Lung (tissue), 12 donors: ENCODE measurements around the gene WFDC2. TPM values are rescaled to one million over a fixed set of nuclear protein-coding genes. Genes with fewer than 3 reads are reported as not detected.
A peak's percentile ranks its signal among the peaks of the same experiment; 100 is the strongest.

Experiments used
- ATAC-seq: fragments of 200-7000 bp; cut with Tn5 transposase; one replicate; pipeline ENCODE4 v1.9.1; 2020; ENCODE audit warnings: moderate number of reproducible peaks; ENCODE audit not compliant: insufficient read depth, low FRiP score
- DNase-seq, 3 donors: peaks; one replicate each; pipeline ENCODE4 v3.0.0-alpha.2; 2013 to 2017
- H3K27ac ChIP-seq, 2 donors: one replicate each; pipeline ENCODE4 v1.5.1; 2013; ENCODE audit warnings: mild to moderate bottlenecking in 2 of 2, moderate library complexity in 2 of 2, control low read depth in 1 of 2, inconsistent platforms in 1 of 2, low read depth in 1 of 2, low read length in 1 of 2
- H3K27me3 ChIP-seq, 3 donors: one replicate each; pipeline ENCODE4 v1.5.1; 2013; ENCODE audit warnings: low read length in 2 of 3; ENCODE audit not compliant: control insufficient read depth in 3 of 3, insufficient read depth in 3 of 3
- H3K36me3 ChIP-seq, 4 donors: one replicate each; pipeline ENCODE4 v1.5.1; 2013; ENCODE audit warnings: low read length in 4 of 4, mild to moderate bottlenecking in 1 of 4, moderate library complexity in 1 of 4; ENCODE audit not compliant: control insufficient read depth in 4 of 4, insufficient read depth in 4 of 4
- H3K4me1 ChIP-seq, 5 donors: one replicate each; pipeline ENCODE4 v1.5.1; 2013; ENCODE audit warnings: low read length in 5 of 5, mild to moderate bottlenecking in 2 of 5, moderate library complexity in 1 of 5; ENCODE audit not compliant: control insufficient read depth in 5 of 5, insufficient read depth in 5 of 5
- H3K4me3 ChIP-seq: one replicate; pipeline ENCODE4 v1.5.1; 2013; ENCODE audit warnings: mild to moderate bottlenecking, control low read depth, moderate library complexity
- H3K9ac ChIP-seq, 2 donors: one replicate each; pipeline ENCODE4 v1.5.1; 2013; ENCODE audit warnings: low read length in 2 of 2, control low read depth in 1 of 2; ENCODE audit not compliant: insufficient read depth in 1 of 2
- H3K9me3 ChIP-seq, 4 donors: one replicate each; pipeline ENCODE4 v1.5.1; 2013; ENCODE audit warnings: low read length in 3 of 4, mild to moderate bottlenecking in 1 of 4, moderate library complexity in 1 of 4; ENCODE audit not compliant: control insufficient read depth in 4 of 4, insufficient read depth in 3 of 4
- WGBS, 2 donors: extraction: QIAGEN DNeasy Blood & Tissue Kit; methylation state at CpG; one replicate each; pipeline ENCODE4 v1.1.7; 2013; 5-methylcytosine and 5-hydroxymethylcytosine counted together
- polyA plus RNA-seq, 2 donors: library from polyadenylated mRNA; stranded (reverse); fragments of 200-250 nt; gene quantifications; one replicate each; pipeline ENCODE4 v1.2.1, GENCODE V29; 2013
- total RNA-seq, 2 donors: library from RNA; depleted of rRNA in 1 of 2; stranded (reverse); fragments of >200 nt in 1 of 2; gene quantifications; one replicate each; pipeline ENCODE4 v1.2.1, GENCODE V29; 2014 to 2021
- TF ChIP-seq, protein P1 (sequence below): IDR thresholded peaks from 2 replicates; pipeline ENCODE4 v1.5.1; 2012; ENCODE audit warnings: mild to moderate bottlenecking; ENCODE audit errors: control extremely low read depth, extremely low read depth
- donor health status: control.
- donor health status: control.
- donor health status: Bipolar disorder and iron deficiency.
- donor health status: healthy.
- donor health status: DM: yes; HTN: yes; CAD: no.

Gene WFDC2
- total and polyA plus RNA-seq, 4 donors: 62.8 to 1,020 (median 523) TPM

GRCh38 chr20:45441746-45442145 lies 27.8 kb upstream of the WFDC2 start:
- Histone ChIP-seq H3K9ac (no peak overlapping the region), H3K4me3 (no peak overlapping the region), H3K27ac (no peak overlapping the region), H3K4me1 (peaks cover 0 to 13% (median 0%) of the 10 kb centered on the region in 5 donors), H3K9me3 (no peaks in the 10 kb centered on the region), H3K36me3 (no peaks in the 10 kb centered on the region), H3K27me3 (no peaks in the 10 kb centered on the region)
- no peak for DNase-seq
- TF ChIP-seq, protein P1, sequence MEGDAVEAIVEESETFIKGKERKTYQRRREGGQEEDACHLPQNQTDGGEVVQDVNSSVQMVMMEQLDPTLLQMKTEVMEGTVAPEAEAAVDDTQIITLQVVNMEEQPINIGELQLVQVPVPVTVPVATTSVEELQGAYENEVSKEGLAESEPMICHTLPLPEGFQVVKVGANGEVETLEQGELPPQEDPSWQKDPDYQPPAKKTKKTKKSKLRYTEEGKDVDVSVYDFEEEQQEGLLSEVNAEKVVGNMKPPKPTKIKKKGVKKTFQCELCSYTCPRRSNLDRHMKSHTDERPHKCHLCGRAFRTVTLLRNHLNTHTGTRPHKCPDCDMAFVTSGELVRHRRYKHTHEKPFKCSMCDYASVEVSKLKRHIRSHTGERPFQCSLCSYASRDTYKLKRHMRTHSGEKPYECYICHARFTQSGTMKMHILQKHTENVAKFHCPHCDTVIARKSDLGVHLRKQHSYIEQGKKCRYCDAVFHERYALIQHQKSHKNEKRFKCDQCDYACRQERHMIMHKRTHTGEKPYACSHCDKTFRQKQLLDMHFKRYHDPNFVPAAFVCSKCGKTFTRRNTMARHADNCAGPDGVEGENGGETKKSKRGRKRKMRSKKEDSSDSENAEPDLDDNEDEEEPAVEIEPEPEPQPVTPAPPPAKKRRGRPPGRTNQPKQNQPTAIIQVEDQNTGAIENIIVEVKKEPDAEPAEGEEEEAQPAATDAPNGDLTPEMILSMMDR: no peak
- ATAC-seq: no peak
- 78 to 92% methylated on average over 1 of the region's 1 CpG for WGBS, 2 donors

DNA sequence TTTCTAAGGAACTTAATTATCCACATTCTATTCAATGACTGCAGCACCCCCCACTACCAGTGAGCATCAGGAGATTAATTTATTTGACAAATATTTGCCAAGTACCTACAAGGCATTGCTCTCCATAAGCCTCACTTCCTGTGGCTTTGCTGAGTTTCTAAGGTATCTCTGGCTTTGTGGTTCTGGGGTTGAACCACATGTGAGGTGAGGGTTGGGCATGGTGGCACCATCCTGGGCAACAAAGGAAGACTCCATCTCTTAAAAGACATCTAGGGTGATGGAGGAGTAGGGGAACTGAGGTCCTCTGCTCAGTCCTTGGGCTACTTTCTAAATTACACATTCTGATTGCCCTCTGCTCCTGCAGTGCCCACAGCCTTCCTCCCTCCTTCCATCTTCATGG lies 25.5 kb upstream of the WFDC2 start:
- H3K4me1 ChIP-seq: peaks cover 0 to 13% (median 0%) of the 10 kb centered on the region in 5 donors
- H3K9ac ChIP-seq: no peak overlapping the region
- H3K27ac ChIP-seq: no peak overlapping the region
- ATAC-seq (no peak), DNase-seq (no peak)
- H3K36me3 ChIP-seq: no peaks in the 10 kb centered on the region
- no peak overlapping the region for H3K4me3 ChIP-seq
- no peaks in the 10 kb centered on the region for H3K9me3 ChIP-seq
- TF ChIP-seq, protein P1: no peak
- H3K27me3 ChIP-seq: no peaks in the 10 kb centered on the region

GRCh38 chr20:45445805-45446562 lies 23.6 kb upstream of the WFDC2 start:
- Histone ChIP-seq H3K9ac (no peak overlapping the region), H3K9me3 (no peaks in the 10 kb centered on the region), H3K27ac (no peak overlapping the region), H3K27me3 (no peaks in the 10 kb centered on the region), H3K36me3 (no peaks in the 10 kb centered on the region), H3K4me3 (no peak overlapping the region), H3K4me1 (peaks cover 0 to 13% (median 0%) of the 10 kb centered on the region in 5 donors)
- 70 to 72% methylated on average over 7 of the region's 7 CpGs for WGBS, 2 donors
- ATAC-seq: peak; percentile 62
- TF ChIP-seq, protein P1: no peak
- DNase-seq: no peak

DNA sequence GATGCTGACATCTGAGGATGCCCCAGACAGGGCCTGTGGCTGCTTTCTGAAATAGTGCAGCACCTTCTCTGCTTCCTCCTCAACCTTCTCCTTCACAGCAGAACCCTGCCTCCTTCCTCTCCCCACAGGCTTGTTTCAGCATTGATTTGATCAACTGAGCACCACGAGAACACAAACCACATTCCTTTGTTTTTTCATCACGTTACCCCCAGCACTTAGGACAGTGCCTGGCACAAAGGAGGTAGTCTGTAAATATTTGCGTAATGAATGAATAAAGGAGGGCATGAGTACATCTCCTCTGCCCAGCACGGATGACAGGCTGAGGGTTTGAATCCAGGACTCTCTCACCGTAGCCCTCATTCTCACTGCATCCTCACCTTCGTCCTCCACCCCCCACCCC lies 21.3 kb upstream of the WFDC2 start:
- Histone ChIP-seq H3K27me3 (no peaks in the 10 kb centered on the region), H3K4me1 (peaks cover 0 to 5% (median 0%) of the 10 kb centered on the region in 5 donors), H3K9ac (no peak overlapping the region), H3K9me3 (no peaks in the 10 kb centered on the region), H3K27ac (no peak overlapping the region), H3K4me3 (no peak overlapping the region), H3K36me3 (no peaks in the 10 kb centered on the region)
- TF ChIP-seq, protein P1: no peak
- 57 to 60% methylated on average over 6 of the region's 6 CpGs for WGBS, 2 donors
- DNase-seq (no peak), ATAC-seq (no peak)
